ENCODE measurements around the gene THADA. TPM values are rescaled to one million over a fixed set of nuclear protein-coding genes. Genes with fewer than 3 reads are reported as not detected.
"Not testable (repeated sequence)": the region's sequence is repeated elsewhere in the genome, so short reads cannot be mapped to it uniquely, and the experiment has no call there.

The THADA gene
- total RNA-seq, 1 experiment from 2014 or later: 14.1 TPM

DNA sequence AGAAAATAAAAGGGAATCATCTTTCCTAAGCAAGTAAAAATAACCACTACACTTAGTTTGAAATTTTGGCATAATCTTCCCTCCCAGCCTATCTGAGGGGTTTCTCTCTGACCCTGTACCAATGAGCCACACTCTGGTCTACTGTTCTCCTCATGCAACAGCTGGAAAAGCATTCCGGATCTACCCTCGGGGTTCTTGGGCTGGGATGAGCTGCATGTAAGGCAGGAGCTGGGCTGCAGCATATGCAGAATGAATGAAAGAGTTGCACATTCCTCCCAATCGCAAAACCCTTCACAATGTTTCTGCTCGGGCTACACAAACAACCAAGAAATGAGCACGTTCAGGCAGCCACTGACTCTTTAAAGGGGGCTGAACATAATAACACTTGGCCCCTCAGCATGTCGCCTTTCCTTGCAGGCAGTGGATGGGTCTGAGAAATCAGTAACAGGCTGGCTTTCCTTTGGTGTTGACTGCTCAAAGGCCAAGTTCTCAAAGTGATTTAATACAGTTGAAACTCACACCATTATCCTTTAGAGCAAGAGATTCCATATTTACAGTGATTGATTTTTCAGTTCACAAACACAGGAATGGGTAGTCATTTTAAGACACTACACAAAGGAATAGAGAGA is 189.1 kb downstream of the THADA start:
- no peaks in the 10 kb centered on the region for H3K9me3 ChIP-seq (replicated peaks)
- no peak overlapping the region for H3K27ac ChIP-seq
- peaks cover 7% of the 10 kb centered on the region for H3K4me1 ChIP-seq (replicated peaks)
- H3K4me3 ChIP-seq: no peak overlapping the region
- no peaks in the 10 kb centered on the region for H3K36me3 ChIP-seq
- no peaks in the 10 kb centered on the region for H3K27me3 ChIP-seq (replicated peaks)
- no peak for DNase-seq (ENCODE audit: low read depth in 1 of 2, low spot score in 2 of 2)

DNA sequence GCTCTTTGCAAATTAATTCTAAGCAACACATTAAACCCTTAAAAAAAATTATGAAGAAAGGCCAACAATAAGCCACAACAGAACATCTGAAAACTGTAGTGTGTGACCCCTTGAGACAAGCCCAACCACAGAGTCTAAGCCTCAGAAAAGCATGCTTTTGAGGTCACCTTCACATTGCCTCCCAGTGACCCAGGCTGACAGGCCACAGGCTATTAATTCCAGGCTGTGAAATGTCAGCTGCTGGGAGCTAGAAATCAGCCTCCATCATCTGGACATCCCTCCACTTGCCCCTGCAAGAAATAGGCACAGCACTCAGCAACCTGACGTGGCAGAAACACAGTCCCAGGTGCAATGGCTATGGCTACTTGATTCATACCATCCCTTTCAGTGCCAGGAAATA is 190.0 kb downstream of the THADA start:
- H3K27ac ChIP-seq: no peak overlapping the region
- DNase-seq (ENCODE audit: low read depth in 1 of 2, low spot score in 2 of 2): no peak

DNA sequence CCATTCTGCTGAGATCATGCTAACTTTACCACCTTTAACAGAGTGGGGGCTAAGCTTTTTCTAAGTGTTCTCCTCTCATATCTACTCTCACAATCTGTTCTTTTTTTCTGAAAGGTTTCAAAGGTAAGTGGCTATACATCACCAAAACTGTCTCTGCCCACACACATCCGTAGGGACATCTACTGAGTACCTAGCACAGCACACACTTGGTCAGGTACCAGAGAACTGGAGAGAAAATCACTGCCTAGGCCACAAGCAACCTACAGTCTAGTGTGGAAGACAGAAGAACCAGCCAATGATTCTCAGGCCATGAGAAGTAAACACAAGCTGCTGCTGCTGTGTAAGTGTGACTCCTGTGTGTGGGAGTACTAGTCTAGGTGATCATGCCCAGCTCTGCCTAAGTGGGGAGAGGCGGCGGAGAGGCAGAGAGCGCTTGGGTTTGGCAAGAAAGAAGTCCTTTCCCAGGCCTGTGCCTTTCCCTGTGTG is 193.3 kb downstream of the THADA start:
- Histone ChIP-seq H3K4me3 (no peak overlapping the region), H3K9me3 (replicated peaks) (no peaks in the 10 kb centered on the region; the same call in 1 of the 2 replicates), H3K36me3 (0 out of 2 replicates have a peak, but pooled peaks cover 2% of the 10 kb centered on the region), H3K27ac (no peak overlapping the region), H3K4me1 (replicated peaks) (peaks cover 24% of the 10 kb centered on the region), H3K27me3 (replicated peaks) (no peaks in the 10 kb centered on the region)
- no peak for DNase-seq (ENCODE audit: low read depth in 1 of 2, low spot score in 2 of 2)

More for the DNA sequence above, 190.0 kb downstream of the THADA start:
- Histone ChIP-seq H3K4me1 (replicated peaks) (peaks cover 7% of the 10 kb centered on the region), H3K36me3 (no peaks in the 10 kb centered on the region), H3K27me3 (replicated peaks) (no peaks in the 10 kb centered on the region), H3K4me3 (no peak overlapping the region), H3K9me3 (replicated peaks) (no peaks in the 10 kb centered on the region)

DNA sequence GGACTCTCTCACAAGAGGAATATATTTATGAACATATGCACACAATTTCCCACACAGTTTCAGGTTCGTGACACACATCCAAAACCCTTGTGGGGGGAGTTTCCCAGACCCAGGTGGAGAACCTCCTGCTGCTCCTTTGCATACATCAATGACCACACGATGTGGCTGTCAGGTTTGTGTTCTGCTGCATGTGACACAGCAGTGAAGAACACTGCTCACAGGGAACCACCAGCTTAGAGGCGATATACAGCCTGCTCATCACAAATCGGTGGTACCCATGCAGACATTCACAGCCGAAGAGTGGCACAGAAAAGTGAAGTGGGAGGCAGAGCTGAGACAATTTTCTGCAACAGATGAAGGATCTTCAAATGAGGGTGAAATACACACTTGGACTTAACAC is 193.8 kb downstream of the THADA start:
- no peak overlapping the region for H3K4me3 ChIP-seq
- peaks cover 24% of the 10 kb centered on the region for H3K4me1 ChIP-seq (replicated peaks)
- DNase-seq (ENCODE audit: low read depth in 1 of 2, low spot score in 2 of 2): no peak
- H3K27me3 ChIP-seq (replicated peaks): no peaks in the 10 kb centered on the region
- H3K9me3 ChIP-seq (replicated peaks): no peaks in the 10 kb centered on the region; the same call in 1 of the 2 replicates
- no peak overlapping the region for H3K27ac ChIP-seq
- 0 out of 2 replicates have a peak, but pooled peaks cover 6% of the 10 kb centered on the region for H3K36me3 ChIP-seq

DNA sequence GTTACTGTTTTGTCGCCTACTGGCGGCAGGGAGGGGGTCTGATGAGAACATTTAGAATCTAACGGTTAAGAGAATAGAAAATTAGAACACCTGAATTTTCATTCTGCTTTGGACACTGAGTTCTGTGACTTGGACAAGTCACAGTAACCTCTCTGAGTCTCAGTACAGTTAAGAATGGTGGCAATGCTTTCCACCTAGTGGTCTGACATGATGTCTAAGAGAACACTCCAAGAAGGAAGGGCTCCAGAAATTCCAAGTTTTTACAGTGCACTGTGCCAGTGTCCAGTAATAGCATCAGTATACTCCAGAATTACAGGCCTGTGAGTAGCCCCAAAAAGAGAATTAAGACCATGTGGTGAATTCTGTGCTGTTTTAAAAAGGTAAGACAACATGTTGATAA is 195.3 kb downstream of the THADA start:
- H3K4me3 ChIP-seq: no peak overlapping the region
- peaks cover 30% of the 10 kb centered on the region for H3K4me1 ChIP-seq (replicated peaks)
- no peaks in the 10 kb centered on the region for H3K27me3 ChIP-seq (replicated peaks)
- no peak overlapping the region for H3K27ac ChIP-seq
- H3K36me3 ChIP-seq: peaks cover 15% of the 10 kb centered on the region; the same call in 1 of the 2 replicates
- no peak for DNase-seq (ENCODE audit: low read depth in 1 of 2, low spot score in 2 of 2)
- H3K9me3 ChIP-seq (replicated peaks): no peaks in the 10 kb centered on the region; the same call in 1 of the 2 replicates

DNA sequence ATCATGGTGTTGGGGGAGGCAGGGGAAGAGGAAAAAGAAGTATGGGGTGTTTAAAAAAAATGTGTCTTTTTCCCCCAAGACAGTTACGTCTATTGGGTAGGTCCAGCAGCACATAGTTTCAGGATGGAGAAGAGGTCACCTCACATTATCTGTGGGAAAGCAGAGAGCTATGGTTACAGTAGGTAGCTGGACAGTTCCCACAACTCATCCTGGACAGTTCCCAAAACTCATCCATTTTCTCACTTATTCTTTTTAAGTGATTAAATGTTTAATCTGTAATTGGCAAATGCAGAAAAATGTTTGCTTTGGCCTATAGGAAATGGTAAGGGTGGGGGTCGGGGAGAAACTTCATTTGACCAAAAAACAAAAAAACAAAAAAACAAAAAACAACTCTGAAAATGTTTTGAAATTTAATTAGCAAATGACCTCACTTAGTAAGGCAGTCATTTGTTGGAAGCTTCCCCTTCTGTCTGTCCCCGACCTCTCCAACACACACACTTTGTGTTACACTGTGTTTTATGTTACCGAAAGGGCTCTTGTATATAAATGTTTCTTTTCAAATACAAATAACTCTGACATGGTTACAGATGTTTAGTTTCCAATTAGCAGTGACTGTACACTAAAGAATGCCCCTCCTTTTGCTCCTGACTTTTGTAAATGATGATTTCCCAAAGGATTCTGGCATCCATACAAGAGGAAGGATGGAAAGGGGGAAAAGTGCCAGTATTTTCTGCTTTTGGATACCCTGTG is 196.1 kb downstream of the THADA start:
- Histone ChIP-seq H3K9me3 (replicated peaks) (no peaks in the 10 kb centered on the region; the same call in 1 of the 2 replicates), H3K4me3 (no peak overlapping the region), H3K36me3 (peaks cover 20% of the 10 kb centered on the region; the same call in 1 of the 2 replicates), H3K27ac (peak overlapping the region; percentile 78), H3K27me3 (replicated peaks) (no peaks in the 10 kb centered on the region), H3K4me1 (replicated peaks) (peaks cover 30% of the 10 kb centered on the region)
- peak; percentile 52 to 91 for DNase-seq (ENCODE audit: low read depth in 1 of 2, low spot score in 2 of 2)

DNA sequence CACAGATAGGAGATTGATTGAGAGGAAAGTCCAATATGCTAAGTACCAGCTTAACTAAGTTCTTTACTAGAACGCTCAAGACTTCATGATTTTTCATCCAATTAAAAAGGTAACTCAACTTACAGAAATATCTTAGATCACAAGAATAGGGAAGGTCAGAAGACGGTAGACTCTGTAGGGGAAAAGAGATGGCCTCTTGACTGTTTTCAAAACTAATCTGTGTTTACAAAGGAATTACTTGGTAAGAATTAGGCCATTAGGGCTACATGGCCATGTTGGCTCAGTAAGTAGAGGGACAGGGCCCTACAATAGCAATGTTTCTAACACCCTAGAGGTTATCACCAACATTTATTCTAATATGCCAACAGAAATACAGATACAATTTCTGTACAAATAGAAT is 196.7 kb downstream of the THADA start:
- no peak overlapping the region for H3K4me3 ChIP-seq
- H3K36me3 ChIP-seq: peaks cover 20% of the 10 kb centered on the region; the same call in 1 of the 2 replicates
- no peak for DNase-seq (ENCODE audit: low read depth in 1 of 2, low spot score in 2 of 2)
- H3K4me1 ChIP-seq (replicated peaks): peaks cover 30% of the 10 kb centered on the region
- no peaks in the 10 kb centered on the region; the same call in 1 of the 2 replicates for H3K9me3 ChIP-seq (replicated peaks)
- no peaks in the 10 kb centered on the region for H3K27me3 ChIP-seq (replicated peaks)
- H3K27ac ChIP-seq: peak overlapping the region; percentile 78

DNA sequence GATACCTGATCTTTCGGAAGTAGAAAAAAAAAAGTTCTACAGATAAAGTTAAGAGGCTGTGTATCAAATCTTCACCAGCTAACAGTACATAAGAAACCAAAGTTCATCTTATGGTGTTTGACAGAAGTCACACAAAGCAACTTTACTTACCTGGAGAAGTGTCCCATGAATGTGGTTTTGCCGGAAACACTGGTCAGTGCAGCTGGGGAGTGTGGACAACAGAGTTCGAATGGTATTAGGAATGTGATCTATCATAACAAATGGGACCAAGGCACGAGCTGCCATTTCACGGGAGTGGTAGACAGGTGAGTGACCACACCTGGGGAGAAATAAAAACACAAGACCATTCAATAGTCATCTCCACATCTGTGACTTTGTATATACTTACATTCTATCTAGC is 198.0 kb downstream of the THADA start:
- Histone ChIP-seq H3K27ac (no peak overlapping the region), H3K4me1 (replicated peaks) (peaks cover 30% of the 10 kb centered on the region), H3K36me3 (peaks cover 22% of the 10 kb centered on the region), H3K9me3 (replicated peaks) (no peaks in the 10 kb centered on the region; the same call in 1 of the 2 replicates), H3K27me3 (replicated peaks) (no peaks in the 10 kb centered on the region), H3K4me3 (no peak overlapping the region)
- DNase-seq (ENCODE audit: low read depth in 1 of 2, low spot score in 2 of 2): no peak

DNA sequence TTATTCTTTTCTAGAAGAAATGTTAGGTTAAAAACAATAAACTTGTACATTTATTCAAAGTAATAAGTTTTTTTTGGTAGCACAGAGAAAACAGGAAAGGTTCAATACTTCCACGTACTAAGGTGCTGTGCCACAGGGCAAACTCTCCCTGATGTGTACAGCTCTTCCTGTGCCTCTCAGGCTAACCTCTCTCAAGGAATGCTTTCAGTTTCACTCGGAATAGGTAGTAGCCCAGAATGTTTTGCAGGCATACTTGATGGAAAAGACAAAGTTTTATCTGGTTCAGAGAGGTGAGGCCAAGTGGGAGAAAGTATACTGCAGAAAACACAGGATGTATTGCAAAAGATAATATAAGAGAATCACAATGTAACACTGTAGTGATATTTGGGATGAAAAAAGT is 198.4 kb downstream of the THADA start:
- Histone ChIP-seq H3K9me3 (replicated peaks) (no peaks in the 10 kb centered on the region; the same call in 1 of the 2 replicates), H3K4me1 (replicated peaks) (peaks cover 30% of the 10 kb centered on the region), H3K27me3 (replicated peaks) (no peaks in the 10 kb centered on the region), H3K27ac (no peak overlapping the region), H3K36me3 (peaks cover 26% of the 10 kb centered on the region), H3K4me3 (no peak overlapping the region)
- no peak for DNase-seq (ENCODE audit: low read depth in 1 of 2, low spot score in 2 of 2)

DNA sequence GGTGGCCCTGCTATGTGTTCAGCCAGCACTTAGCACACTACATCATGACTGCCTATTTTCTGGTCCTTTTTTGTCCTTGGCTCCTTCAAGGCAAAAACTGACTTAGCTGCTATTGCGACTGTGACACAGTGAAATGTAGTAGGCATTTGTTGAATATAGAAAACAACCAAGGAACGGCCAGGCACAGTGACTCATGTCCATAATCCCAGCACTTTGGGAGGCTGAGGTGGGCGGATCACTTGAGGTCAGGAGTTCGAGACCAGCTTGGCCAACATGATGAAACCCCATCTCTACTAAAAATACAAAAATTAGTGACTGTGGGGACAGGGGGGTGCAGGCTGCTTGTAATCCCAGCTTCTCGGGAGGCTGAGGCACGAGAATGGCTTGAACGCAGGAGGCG is 199.5 kb downstream of the THADA start:
- not testable (repeated sequence) for H3K27ac ChIP-seq; DNase-seq (ENCODE audit: low read depth in 1 of 2, low spot score in 2 of 2); H3K9me3 ChIP-seq (replicated peaks); H3K27me3 ChIP-seq (replicated peaks); H3K4me3 ChIP-seq
- peaks cover 35% of the 10 kb centered on the region for H3K4me1 ChIP-seq (replicated peaks)
- H3K36me3 ChIP-seq: peaks cover 26% of the 10 kb centered on the region

DNA sequence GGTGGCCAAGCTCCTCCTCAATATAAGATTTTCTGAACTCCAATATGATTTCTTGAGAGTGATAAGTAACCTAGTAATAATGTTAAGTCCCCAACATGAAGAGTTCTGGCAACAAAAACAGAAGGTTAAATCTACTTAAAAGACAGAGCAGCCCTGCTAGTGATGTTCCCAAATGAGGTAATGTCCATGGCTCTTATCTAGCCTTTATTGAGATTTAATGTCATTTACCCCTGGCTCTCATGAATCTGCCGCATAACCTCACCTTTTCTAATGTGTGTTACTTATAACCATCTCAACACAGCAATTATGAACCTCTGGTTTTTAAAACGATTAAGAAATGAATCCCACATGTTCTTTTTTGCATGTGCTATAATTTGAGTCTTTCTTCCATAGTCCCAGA is 201.9 kb downstream of the THADA start:
- Histone ChIP-seq H3K27ac (no peak overlapping the region), H3K4me3 (no peak overlapping the region), H3K4me1 (replicated peaks) (peaks cover 18% of the 10 kb centered on the region), H3K27me3 (replicated peaks) (no peaks in the 10 kb centered on the region), H3K36me3 (peaks cover 26% of the 10 kb centered on the region), H3K9me3 (replicated peaks) (no peaks in the 10 kb centered on the region)
- DNase-seq (ENCODE audit: low read depth in 1 of 2, low spot score in 2 of 2): no peak

DNA sequence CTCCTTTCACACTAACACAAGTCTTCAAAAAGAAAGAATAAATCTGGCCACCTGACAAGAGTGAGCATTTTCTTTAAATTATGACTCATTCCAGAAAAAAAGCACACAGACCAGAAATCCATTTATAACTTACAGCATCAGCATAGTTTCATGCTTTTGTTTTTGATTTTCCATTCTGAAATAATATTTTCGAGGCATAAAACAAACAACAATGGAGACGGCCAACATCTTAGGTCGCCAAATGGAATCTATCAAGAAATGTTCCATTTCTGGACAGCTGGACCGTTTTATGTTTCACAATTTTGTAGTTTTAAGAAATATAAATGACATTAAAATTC is 204.0 kb downstream of the THADA start:
- no peak overlapping the region for H3K27ac ChIP-seq
- no peaks in the 10 kb centered on the region for H3K27me3 ChIP-seq (replicated peaks)
- no peak overlapping the region for H3K4me3 ChIP-seq
- DNase-seq (ENCODE audit: low read depth in 1 of 2, low spot score in 2 of 2): no peak
- H3K4me1 ChIP-seq (replicated peaks): peaks cover 16% of the 10 kb centered on the region
- no peaks in the 10 kb centered on the region for H3K9me3 ChIP-seq (replicated peaks)
- peaks cover 20% of the 10 kb centered on the region for H3K36me3 ChIP-seq

DNA sequence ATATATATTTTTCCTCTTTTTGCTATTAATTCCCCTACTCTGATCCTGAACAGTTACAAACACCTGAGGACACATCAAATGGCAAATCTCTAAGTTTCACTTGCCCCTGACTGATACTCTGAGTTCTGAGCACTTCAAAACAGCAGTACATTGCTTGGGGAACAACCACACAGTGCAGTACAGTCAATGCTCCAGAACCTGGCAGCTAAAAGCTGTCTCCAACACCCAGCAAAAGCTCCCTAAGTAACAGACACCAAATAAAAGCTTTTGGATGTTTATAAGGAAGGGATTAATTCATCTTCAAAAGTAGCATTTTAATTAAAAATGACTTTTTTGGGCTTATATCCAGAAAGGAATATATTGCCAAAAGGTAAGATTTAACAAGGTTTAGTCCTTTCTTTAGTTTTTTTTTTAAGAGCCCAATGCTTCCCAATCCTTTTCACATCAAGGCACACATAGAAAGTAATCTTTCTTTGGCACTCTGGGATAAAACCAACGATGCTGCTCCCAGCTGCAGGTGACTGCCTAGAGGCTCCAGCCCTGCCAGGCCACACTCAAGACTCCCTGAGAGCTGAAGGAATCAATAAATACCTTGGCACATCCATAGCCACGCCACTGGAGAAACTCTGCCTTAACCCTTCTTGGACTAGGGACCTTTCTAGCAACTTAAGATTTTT is 204.5 kb downstream of the THADA start:
- no peak overlapping the region for H3K27ac ChIP-seq
- no peak for DNase-seq (ENCODE audit: low read depth in 1 of 2, low spot score in 2 of 2)

More for the DNA sequence above, 204.5 kb downstream of the THADA start:
- no peaks in the 10 kb centered on the region for H3K9me3 ChIP-seq (replicated peaks)
- H3K36me3 ChIP-seq: peaks cover 17% of the 10 kb centered on the region
- H3K4me3 ChIP-seq: no peak overlapping the region
- H3K27me3 ChIP-seq (replicated peaks): no peaks in the 10 kb centered on the region
- H3K4me1 ChIP-seq (replicated peaks): peaks cover 13% of the 10 kb centered on the region

All from SJSA1 (cell line).